ENCODE results near the gene EGFL7.
"Not testable (repeated sequence)": the region's sequence is repeated elsewhere in the genome, so short reads cannot be mapped to it uniquely, and the experiment has no call there.

GRCh38 chr9:136711219-136711648 is 48.5 kb downstream of the EGFL7 start:
- not testable (repeated sequence) for TF ChIP-seq CTCF, POLR2A (IDR thresholded peaks at IDR 0.05)
